Glutamatergic neuron (in vitro differentiated cells): Measurements from ENCODE around the gene AP2S1. TPM values are rescaled to one million over a fixed set of nuclear protein-coding genes. Genes with fewer than 3 reads are reported as not detected.

Experiments used
- DNase-seq: peaks from one replicate; pipeline ENCODE4 v3.0.0; 2022
- H3K27ac Mint-ChIP-seq: one replicate; pipeline ENCODE4 v1.8.0; 2020; ENCODE audit warnings: mild to moderate bottlenecking, mixed read lengths, inconsistent platforms; ENCODE audit not compliant: unreplicated experiment
- H3K27me3 Mint-ChIP-seq: one replicate; pipeline ENCODE4 v1.8.0; 2020; ENCODE audit warnings: mild to moderate bottlenecking, moderate library complexity, mixed read lengths, inconsistent platforms; ENCODE audit not compliant: unreplicated experiment
- H3K36me3 Mint-ChIP-seq: one replicate; pipeline ENCODE4 v1.8.0; 2020; ENCODE audit warnings: mild to moderate bottlenecking, mixed read lengths, inconsistent platforms; ENCODE audit not compliant: unreplicated experiment
- H3K4me1 Mint-ChIP-seq: one replicate; pipeline ENCODE4 v1.8.0; 2020; ENCODE audit warnings: mild to moderate bottlenecking, low read depth, mixed read lengths, inconsistent platforms; ENCODE audit not compliant: unreplicated experiment
- H3K4me3 Mint-ChIP-seq: one replicate; pipeline ENCODE4 v1.8.0; 2020; ENCODE audit warnings: mild to moderate bottlenecking, mixed read lengths, inconsistent platforms; ENCODE audit not compliant: unreplicated experiment
- H3K9me3 Mint-ChIP-seq: one replicate; pipeline ENCODE4 v1.8.0; 2020; ENCODE audit warnings: mild to moderate bottlenecking, moderate library complexity, mixed read lengths, inconsistent platforms; ENCODE audit not compliant: unreplicated experiment
- total RNA-seq: library from RNA; stranded (reverse); fragmentation: NEBNext Ultra II Directional; extraction: Animal tissue kit (Norgen Biotek cat#: 25700); gene quantifications from one replicate; pipeline ENCODE4 v1.2.1, GENCODE V29; 2021; ENCODE audit not compliant: unreplicated experiment
- TF ChIP-seq, protein P1 (sequence below): fragments of 200-600 bp; sonication (generic); IDR thresholded peaks from one replicate; pipeline ENCODE4 v1.5.0; 2021; ENCODE audit not compliant: partially characterized antibody, unreplicated experiment

The AP2S1 gene
- total RNA-seq, 1 donor from 2014 or later = 95.4 TPM

DNA sequence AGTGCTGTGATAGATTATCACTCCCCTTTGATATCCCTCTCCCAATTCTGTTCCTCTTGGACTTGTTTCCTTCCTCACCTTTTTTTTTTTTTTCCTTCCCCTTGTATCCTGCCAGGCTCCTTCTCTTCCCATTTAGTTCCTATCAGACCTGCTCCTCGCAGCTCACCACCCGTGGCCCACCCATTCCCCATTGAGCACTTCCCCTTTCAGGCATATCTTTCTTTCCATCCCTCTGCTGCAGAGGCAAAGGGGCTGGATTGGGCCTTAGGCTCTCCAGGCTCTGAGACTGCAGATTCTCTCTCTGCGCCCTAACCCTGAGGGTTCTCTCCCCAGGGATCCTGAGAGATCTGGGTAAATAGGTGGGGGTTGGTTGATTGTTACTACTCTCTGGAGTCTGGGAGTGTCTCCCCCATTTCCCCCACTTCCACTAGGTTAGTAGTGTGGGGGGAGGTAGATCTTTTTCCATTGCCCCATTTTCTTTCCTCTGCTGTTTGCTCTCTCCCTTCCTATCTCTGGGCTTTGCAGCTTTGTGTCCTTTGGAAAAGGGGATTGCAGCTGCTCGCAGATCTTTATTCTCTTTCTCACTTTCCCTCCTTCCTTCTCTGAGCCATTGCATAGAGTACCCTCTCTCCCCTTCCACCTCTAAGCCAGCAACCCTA is 12.5 kb upstream of the AP2S1 start:
- peaks cover 7% of the 10 kb centered on the region for H3K9me3 Mint-ChIP-seq
- TF ChIP-seq, protein P1, sequence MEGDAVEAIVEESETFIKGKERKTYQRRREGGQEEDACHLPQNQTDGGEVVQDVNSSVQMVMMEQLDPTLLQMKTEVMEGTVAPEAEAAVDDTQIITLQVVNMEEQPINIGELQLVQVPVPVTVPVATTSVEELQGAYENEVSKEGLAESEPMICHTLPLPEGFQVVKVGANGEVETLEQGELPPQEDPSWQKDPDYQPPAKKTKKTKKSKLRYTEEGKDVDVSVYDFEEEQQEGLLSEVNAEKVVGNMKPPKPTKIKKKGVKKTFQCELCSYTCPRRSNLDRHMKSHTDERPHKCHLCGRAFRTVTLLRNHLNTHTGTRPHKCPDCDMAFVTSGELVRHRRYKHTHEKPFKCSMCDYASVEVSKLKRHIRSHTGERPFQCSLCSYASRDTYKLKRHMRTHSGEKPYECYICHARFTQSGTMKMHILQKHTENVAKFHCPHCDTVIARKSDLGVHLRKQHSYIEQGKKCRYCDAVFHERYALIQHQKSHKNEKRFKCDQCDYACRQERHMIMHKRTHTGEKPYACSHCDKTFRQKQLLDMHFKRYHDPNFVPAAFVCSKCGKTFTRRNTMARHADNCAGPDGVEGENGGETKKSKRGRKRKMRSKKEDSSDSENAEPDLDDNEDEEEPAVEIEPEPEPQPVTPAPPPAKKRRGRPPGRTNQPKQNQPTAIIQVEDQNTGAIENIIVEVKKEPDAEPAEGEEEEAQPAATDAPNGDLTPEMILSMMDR = no peak
- DNase-seq = no peak
- H3K27me3 Mint-ChIP-seq = peaks cover 6% of the 10 kb centered on the region
- no peak overlapping the region for H3K27ac Mint-ChIP-seq
- no peaks in the 10 kb centered on the region for H3K36me3 Mint-ChIP-seq
- no peak overlapping the region for H3K4me3 Mint-ChIP-seq
- peaks cover 30% of the 10 kb centered on the region for H3K4me1 Mint-ChIP-seq

DNA sequence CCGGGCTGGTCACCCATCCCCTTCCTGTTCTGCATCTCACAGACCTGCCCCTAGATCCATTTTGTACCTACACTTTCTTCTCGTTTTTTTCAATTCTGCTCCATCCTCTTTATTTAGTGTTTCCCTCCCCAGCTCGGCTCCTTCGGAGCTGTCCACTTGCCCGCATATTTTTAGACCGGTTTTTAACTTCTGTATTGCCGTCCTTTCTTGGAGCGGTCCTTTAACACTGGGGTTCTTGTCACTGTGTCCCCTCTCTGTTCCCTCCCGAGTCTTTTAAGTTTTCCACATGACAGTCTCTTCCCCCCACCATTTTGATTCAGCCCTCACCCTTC is 11.8 kb upstream of the AP2S1 start:
- Mint-ChIP-seq H3K9me3 (peaks cover 7% of the 10 kb centered on the region), H3K27ac (no peak overlapping the region), H3K27me3 (peaks cover 6% of the 10 kb centered on the region), H3K4me3 (no peak overlapping the region), H3K4me1 (peaks cover 30% of the 10 kb centered on the region), H3K36me3 (no peaks in the 10 kb centered on the region)
- TF ChIP-seq, protein P1 = no peak
- DNase-seq = no peak

DNA sequence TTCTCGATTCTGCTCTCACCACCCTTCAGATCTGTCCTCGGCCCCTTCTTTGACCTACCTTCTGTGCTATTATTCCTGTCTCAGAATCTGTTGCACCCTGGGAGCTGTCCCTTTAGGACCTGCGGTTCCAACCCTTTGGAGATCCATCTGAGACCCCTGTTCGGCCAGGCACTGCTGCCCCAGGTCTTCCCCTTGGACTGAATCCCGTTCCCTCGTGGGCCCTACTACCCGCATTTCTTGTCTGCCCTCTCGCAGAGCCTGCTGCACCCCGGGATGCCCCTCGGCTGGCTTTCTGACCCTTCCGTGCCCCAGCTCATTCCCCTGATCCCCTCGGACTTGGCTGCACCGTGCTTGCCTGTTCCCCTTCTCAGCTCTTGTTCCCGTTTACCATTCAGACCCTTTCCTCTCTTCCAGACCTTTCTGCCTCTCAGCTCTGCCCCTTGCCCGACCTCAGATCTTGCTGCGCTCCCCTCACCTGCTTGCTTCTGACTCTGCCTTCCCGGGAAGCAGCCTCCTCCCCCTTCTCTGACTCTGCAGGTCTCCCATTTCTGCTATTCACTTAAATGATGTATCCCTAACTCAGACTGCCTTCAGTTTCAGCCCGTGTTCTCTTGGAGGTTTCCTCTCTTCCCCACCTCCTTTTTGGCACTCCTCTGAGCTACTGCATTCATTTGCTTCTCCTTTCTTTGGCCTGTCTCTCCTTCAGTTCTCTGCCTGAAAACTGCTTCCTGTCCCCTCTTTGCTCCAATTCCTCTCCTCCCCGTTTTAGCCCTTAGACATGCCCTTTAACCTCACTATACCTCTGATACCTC is 11.3 kb upstream of the AP2S1 start:
- Mint-ChIP-seq H3K36me3 (no peaks in the 10 kb centered on the region), H3K9me3 (peaks cover 7% of the 10 kb centered on the region), H3K27ac (no peak overlapping the region), H3K4me1 (peaks cover 25% of the 10 kb centered on the region), H3K4me3 (no peak overlapping the region), H3K27me3 (peaks cover 6% of the 10 kb centered on the region)
- no peak for DNase-seq
- TF ChIP-seq, protein P1 = no peak

DNA sequence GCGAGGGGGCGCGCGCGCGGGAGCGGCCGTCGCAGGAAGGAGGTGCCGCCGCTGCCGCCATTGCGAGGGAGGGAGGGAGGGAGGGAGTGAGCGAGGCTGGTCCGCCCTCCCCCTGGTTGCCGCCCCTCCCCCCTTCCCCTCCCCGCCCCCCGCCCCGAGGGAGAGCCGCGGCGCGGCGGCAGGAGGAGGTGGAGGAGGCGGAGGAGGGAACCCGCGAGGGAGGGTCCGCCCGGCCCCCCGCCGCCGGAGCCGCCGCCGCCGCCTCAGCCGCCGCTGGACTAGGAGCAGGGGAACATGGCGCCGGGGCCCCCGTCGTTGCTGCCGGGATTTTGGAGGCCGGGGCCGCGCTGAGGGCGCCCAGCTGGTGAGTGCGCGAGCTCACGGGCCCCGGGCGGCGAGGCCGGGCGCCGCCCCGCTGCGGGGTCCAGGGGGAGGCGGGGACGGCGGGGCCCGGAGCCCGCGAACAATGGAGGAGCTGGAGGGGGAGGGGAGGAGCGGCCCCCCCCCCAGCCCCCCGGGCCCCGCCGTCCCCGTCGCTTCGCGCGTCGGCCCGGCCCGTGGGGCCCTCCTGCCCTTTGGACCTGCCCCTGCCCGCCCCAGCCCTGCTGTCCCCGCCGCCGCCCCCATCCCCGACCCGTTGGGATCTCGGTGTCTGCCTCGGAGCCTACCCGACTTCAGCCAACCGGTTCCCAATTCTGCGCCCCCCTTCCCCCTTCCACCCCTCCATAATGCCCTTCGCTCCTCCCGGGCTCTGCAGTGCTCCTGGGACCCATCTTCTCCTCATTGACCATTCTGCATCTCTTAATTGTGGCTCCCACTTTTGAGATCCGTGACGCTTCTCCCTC is 10.4 kb upstream of the AP2S1 start, which contains the start of gene ARHGAP35:
Gene ARHGAP35 (plus strand): TSS at position 152 of the 845 bp plus-strand sequence. CDS start 57,679 bp downstream, outside the sequence.
- peaks cover 6% of the 10 kb centered on the region for H3K27me3 Mint-ChIP-seq
- H3K27ac Mint-ChIP-seq = peak within 1 kb of the TSS; percentile 84
- peak; percentile 82 for DNase-seq
- TF ChIP-seq, protein P1 = no peak
- H3K4me1 Mint-ChIP-seq = peaks cover 23% of the 10 kb centered on the region
- peaks cover 7% of the 10 kb centered on the region for H3K9me3 Mint-ChIP-seq
- peak within 1 kb of the TSS; percentile 83 for H3K4me3 Mint-ChIP-seq
- H3K36me3 Mint-ChIP-seq = no peaks in the 10 kb centered on the region
